GM12892 (cell line): Measurements from ENCODE around the gene TFB1M.
"Not testable (repeated sequence)": the region's sequence is repeated elsewhere in the genome, so short reads cannot be mapped to it uniquely, and the experiment has no call there.

Experiments used
- DNase-seq: peaks from one replicate; pipeline ENCODE4 v3.0.0; 2011; ENCODE audit not compliant: insufficient read length
- FAIRE-seq: peaks from 2 replicates; lab custom pipeline; 2011; peaks lifted over from hg19 to GRCh38; lab: Jason Lieb, UNC
- POLR2A ChIP-seq: IDR thresholded peaks from 2 replicates; pipeline ENCODE4 v1.6.1; 2011; ENCODE audit warnings: low read depth, low read length, control low read depth
- POLR2AphosphoS5 ChIP-seq: IDR thresholded peaks from 2 replicates; pipeline ENCODE4 v1.6.1; 2011; ENCODE audit warnings: low read depth, low read length, control low read depth
- TAF1 ChIP-seq: IDR thresholded peaks from 2 replicates; pipeline ENCODE4 v1.6.1; 2011; ENCODE audit warnings: low read depth, mild to moderate bottlenecking, control low read depth, low read length, borderline replicate concordance

Gene TFB1M

DNA sequence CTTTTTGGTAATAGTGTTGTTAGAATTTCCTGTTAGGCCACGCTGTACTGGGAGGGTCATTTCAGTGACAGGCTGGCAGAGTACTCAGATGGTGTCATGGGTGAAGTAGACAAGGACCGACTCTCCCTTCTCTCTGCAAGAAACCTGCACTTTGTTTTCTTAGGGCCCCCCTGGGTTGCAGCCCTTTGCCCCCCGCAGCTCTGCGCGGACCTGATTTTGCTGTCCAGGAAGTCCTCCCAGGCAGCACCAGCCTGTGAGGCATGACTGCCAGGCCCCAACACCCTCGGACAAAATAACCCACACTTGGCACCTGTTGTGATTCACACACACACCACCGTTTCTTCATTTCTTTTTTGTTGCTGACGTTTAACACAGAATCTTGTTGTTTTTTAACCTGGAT lies 72.3 kb downstream of the TFB1M start:
- DNase-seq (no peak), FAIRE-seq (no peak)
- TF ChIP-seq POLR2AphosphoS5 (no peak), POLR2A (no peak), TAF1 (no peak)

DNA sequence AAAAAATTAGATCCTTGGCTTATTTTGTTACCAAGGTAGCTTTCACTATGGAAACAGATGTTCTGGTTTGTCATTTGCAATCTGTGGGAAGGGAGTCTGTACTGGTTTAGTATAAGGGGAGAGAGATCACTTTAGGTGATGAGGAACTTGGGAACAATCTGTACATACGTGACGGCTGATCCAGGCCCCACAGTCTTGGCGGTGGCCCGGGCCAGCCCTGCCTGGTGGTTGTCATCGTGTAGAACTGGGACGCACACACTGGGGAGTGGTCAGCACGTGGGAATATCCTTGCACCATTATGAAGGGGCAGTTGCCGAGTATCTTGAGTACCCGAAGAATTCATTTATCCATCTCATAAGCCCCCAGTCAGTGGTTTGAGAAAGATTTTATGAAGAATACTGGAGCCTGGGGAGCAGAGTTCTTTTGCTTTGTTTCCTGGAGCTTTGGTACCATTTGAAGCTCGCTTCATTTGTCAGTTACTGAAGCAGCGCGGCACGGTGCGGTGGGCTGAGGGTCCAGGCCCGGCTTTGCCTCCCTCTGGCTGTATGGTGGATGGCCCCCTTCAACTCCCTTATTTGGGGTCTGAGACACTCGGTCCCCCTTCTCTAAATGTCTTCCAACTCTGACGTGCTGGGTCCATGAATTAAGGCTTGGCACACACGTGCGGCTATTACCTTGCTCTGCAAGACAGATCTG lies 73.2 kb downstream of the TFB1M start:
- no peak for DNase-seq
- FAIRE-seq, result no peak
- TF ChIP-seq POLR2AphosphoS5 (no peak), TAF1 (no peak), POLR2A (no peak)

DNA sequence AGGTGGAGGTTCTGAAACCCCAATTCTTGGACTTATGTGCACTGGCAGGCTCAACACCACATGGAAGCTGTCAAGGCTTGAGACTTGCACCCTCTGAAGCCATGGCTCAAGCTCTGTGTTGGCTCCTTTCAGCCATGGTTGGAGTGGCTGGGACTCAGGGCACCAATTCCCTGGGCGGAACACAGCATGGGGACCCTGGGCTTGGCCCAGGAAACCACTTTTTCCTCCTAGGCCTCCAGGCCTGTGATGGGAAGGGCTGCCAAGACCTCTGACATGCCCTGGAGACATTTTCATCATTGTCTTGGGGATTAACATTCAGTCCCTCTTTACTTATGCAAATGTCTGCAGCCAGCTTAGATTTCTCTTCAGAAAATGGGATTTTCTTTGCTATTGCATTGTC lies 76.7 kb downstream of the TFB1M start:
- DNase-seq (no peak), FAIRE-seq (no peak)
- TF ChIP-seq POLR2AphosphoS5 (no peak), TAF1 (no peak), POLR2A (no peak)

DNA sequence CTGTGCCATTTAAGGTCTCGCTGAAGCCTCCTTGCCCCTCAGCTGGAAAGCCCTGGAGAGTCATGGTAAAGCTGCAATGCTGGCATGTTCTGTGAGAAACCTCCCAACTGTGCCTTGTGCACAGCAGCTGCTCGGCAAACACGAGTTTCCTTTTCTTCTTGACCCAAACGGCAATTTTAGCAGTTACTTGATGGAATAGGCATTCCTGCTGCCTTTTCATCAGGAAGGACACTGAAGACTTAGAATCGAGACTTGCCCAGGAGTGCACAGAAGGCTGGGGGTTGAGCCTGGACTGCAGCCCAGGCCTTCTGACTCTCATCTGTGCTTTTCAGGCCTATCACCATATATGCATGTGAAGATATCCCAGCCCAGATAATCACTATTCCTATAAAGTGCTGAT lies 79.2 kb downstream of the TFB1M start:
- no peak for FAIRE-seq

DNA sequence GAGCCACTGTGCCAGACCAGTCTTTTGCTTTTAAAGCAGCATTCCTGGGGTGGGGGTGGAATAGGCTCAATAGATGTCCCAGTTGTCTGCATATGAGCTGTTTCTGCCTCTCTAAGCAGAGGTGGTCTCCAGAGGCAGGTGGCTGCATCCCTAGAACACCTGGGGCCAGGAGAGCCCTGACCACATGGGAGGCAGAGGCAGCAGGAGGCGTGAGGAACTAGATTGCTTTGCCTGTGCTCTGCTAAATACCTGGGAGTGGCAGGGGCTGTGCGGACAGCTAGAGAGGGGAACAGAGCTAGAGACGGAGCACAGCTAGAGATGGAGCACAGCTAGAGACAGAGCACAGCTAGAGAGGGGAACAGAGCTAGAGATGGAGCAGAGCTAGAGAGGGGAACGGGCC lies 79.6 kb downstream of the TFB1M start:
- DNase-seq (no peak), FAIRE-seq (no peak)
- no peak for TF ChIP-seq TAF1
- no peak for TF ChIP-seq POLR2AphosphoS5
- TF ChIP-seq POLR2A, result no peak

More for the DNA sequence above, 79.2 kb downstream of the TFB1M start:
- DNase-seq, result no peak
- TF ChIP-seq POLR2A (no peak), TAF1 (no peak), POLR2AphosphoS5 (no peak)

DNA sequence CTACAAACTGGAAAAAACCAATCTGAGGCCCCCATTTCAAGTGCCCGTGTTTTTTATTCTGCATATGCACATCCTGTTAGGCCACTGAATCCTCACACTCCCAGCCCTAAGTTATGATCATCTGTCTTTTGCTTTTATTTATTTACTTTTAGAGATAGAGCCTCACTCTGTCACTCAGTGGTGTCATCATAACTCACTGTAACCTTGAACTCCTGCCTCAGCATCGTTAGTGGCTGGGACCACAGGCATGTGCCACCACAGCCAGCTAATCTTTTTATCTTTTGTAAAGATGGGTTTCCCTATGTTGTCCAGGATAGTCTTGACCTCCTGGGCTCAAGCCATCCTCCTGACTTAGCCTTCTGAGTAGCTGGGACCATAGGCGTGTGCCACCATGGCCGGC lies 80.1 kb downstream of the TFB1M start:
- no peak for TF ChIP-seq TAF1
- no peak for TF ChIP-seq POLR2AphosphoS5
- no peak for TF ChIP-seq POLR2A
- DNase-seq (no peak), FAIRE-seq (no peak)

DNA sequence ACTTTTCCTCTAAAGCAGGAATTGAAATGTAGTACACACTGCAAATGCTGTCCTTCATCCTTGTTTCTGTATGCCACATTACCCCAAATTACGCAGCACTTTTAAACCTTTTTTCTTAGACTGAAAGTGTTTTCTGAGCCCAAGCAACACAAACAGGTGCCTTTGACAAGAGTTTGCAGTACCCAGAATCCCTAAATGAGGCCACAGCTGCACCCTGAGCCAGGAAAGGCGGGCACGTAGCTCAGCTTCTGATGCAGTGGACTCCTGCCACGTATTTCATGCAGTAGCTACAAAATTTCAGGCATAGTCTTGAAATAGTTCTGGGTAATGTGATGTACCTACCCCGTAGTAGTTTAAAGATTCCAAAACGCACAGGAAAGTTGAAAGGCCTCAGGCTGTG lies 81.4 kb downstream of the TFB1M start:
- DNase-seq (no peak), FAIRE-seq (no peak)
- TF ChIP-seq POLR2A, result no peak
- no peak for TF ChIP-seq TAF1
- TF ChIP-seq POLR2AphosphoS5, result no peak

DNA sequence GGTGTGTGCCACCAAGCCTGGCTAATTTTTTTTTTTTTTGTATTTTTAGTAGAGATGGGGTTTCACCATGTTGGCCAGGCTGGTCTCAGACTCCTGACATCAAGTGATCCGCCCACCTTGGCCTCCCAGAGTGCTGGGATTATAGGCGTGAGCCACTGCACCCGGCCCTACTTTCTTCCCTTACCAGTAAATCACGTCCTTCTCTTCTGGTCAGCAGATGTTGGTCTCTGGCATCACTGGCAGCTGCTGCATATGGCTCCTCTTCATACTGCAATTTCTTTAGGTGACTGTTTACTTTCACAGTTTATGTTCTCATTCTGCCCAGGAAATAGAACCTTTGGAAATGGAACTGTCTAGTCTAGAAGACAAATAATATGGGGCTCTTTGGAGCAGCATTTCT lies 83.3 kb downstream of the TFB1M start:
- DNase-seq, FAIRE-seq: not testable (repeated sequence)

DNA sequence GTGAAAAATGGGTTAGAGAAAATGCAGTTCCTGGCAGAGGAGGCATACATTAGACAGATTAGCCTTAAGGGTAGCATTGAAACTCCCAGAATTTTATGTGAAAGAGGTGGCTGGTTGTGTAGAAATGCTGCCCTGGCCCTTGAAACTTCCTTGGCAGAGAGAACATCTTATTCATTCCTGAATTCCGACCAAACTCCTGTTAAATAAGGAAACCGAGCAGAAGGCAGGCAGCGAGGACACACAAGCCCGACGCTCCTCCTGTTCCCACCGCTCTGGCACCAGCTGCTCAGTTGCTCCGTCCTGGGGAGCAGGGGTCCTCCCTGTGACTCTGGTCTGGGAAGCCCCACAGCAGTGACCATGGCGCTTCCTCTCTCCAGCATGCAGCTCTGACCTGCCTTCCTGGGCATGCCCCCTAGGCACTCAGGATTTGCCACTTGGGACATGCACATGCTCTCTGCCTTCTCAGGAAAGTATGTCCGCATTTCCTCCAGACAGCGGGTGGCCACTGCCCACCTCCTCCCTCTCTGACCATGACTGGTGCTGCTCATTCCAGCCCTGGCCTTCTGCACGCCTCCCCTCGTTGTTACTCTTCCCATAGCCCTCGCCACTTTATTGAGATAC lies 85.6 kb downstream of the TFB1M start:
- FAIRE-seq, result no peak
- TF ChIP-seq POLR2AphosphoS5, result no peak
- no peak for TF ChIP-seq TAF1
- no peak for TF ChIP-seq POLR2A
- DNase-seq, result no peak

DNA sequence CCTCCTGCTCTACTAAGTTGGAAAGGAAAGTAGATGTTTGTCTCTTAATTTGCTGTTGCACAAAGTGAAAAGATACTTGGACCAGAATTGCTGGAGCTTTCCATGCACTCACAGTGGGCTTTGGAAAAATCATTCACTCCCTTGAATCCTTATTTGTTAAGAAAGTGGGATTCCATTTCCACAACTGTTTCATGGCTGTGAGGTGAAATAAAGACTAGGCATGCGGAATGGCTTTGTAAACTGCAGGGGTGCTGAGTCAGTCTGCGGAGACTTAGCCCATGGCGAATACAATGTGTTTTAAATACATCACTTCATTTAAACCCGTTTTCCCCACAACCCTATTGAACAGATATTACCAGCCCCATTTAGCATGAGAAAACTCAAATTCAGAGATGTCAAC lies 87.2 kb downstream of the TFB1M start:
- DNase-seq, result no peak
- TF ChIP-seq POLR2A (no peak), POLR2AphosphoS5 (no peak), TAF1 (no peak)
- FAIRE-seq, result no peak

DNA sequence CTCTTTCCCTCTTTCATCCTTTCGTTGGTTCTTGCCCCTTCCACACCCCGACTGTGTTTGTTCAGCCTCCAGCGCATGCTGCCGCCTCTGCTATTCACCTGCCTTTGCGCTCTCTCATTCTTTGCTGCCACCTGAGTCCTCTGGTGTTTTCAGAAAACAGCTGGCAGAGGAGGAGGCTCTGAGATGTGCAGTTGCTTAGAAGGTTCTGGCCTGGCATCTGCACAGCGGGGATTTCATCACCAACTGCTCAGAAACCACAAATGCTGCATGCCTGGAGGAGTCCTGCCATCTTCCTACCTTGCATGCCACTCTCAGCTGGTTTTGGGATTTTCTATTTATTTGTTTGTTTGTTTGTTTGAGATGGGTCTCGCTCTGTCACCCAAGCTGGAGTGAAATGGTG lies 89.7 kb downstream of the TFB1M start:
- FAIRE-seq, result no peak
- no peak for DNase-seq
- TF ChIP-seq TAF1 (no peak), POLR2AphosphoS5 (no peak), POLR2A (no peak)
